ENCODE data around the gene CXCL13.

The CXCL13 gene

GRCh38 chr4:77582156-77582555 lies 23.5 kb upstream of the CXCL13 start:
- DNase-seq (ENCODE audit: extremely low spot score): no peak
- POLR2A ChIA-PET: no interaction called here
- TF ChIP-seq L3MBTL2 (conservative IDR thresholded peaks at IDR 0.05): no peak
- TF ChIP-seq PKNOX1 (IDR thresholded peaks at IDR 0.05): no peak
- TF ChIP-seq HDGF (IDR thresholded peaks at IDR 0.05; ENCODE audit: borderline replicate concordance): no peak
- TF ChIP-seq SP1 (IDR thresholded peaks at IDR 0.05): no peak
- no peak for TF ChIP-seq FOXM1 (IDR thresholded peaks at IDR 0.05; ENCODE audit: borderline replicate concordance)
- no peak for TF ChIP-seq CTBP1 (IDR thresholded peaks at IDR 0.05; ENCODE audit: borderline replicate concordance)
- TF ChIP-seq LEF1 (IDR thresholded peaks at IDR 0.05; ENCODE audit: borderline replicate concordance): no peak
- no peak for TF ChIP-seq NFRKB (IDR thresholded peaks at IDR 0.05)
- TF ChIP-seq FOXA1 (IDR thresholded peaks at IDR 0.05): no peak
- no peak for TF ChIP-seq BHLHE40 (IDR thresholded peaks at IDR 0.05; ENCODE audit: borderline replicate concordance)
- TF ChIP-seq TARDBP (IDR thresholded peaks at IDR 0.05): no peak
- no peak for TF ChIP-seq FOXK2 (IDR thresholded peaks at IDR 0.05)
- TF ChIP-seq SUZ12 (IDR thresholded peaks at IDR 0.05): no peak
- no peak for TF ChIP-seq ZNF384 (IDR thresholded peaks at IDR 0.05)
- no peak for TF ChIP-seq ARNT (IDR thresholded peaks at IDR 0.05)
- TF ChIP-seq ELF4 (IDR thresholded peaks at IDR 0.05): no peak
- CTCF ChIA-PET: no interaction called here

- ChIA-PET POLR2A (no interaction called here), CTCF (no interaction called here)
- no peak for DNase-seq (ENCODE audit: extremely low spot score)
- no peak for TF ChIP-seq CTBP1 (IDR thresholded peaks at IDR 0.05; ENCODE audit: borderline replicate concordance)
- TF ChIP-seq SP1 (IDR thresholded peaks at IDR 0.05): no peak
- no peak for TF ChIP-seq PKNOX1 (IDR thresholded peaks at IDR 0.05)
- TF ChIP-seq ARNT (IDR thresholded peaks at IDR 0.05): no peak
- no peak for TF ChIP-seq HDGF (IDR thresholded peaks at IDR 0.05; ENCODE audit: borderline replicate concordance)
Observed at GRCh38 chr4:77582711-77583110, 22.9 kb upstream of the CXCL13 start.

GRCh38 chr4:77586951-77587383 lies 18.7 kb upstream of the CXCL13 start:
- CTCF ChIA-PET: no interaction called here

GRCh38 chr4:77590482-77590881 lies 15.1 kb upstream of the CXCL13 start:
- no peak for DNase-seq (ENCODE audit: extremely low spot score)
- CTCF ChIA-PET: no interaction called here
- POLR2A ChIA-PET: no interaction called here
- TF ChIP-seq HDGF (IDR thresholded peaks at IDR 0.05; ENCODE audit: borderline replicate concordance): no peak
- TF ChIP-seq FOXM1 (IDR thresholded peaks at IDR 0.05; ENCODE audit: borderline replicate concordance): no peak
- no peak for TF ChIP-seq ZNF384 (IDR thresholded peaks at IDR 0.05)
- TF ChIP-seq NFRKB (IDR thresholded peaks at IDR 0.05): no peak
- no peak for TF ChIP-seq TARDBP (IDR thresholded peaks at IDR 0.05)
- no peak for TF ChIP-seq BHLHE40 (IDR thresholded peaks at IDR 0.05; ENCODE audit: borderline replicate concordance)
- TF ChIP-seq CTBP1 (IDR thresholded peaks at IDR 0.05; ENCODE audit: borderline replicate concordance): no peak
- TF ChIP-seq ELF4 (IDR thresholded peaks at IDR 0.05): no peak
- no peak for TF ChIP-seq SP1 (IDR thresholded peaks at IDR 0.05)
- no peak for TF ChIP-seq SUZ12 (IDR thresholded peaks at IDR 0.05)
- TF ChIP-seq ARNT (IDR thresholded peaks at IDR 0.05): no peak
- TF ChIP-seq L3MBTL2 (conservative IDR thresholded peaks at IDR 0.05): no peak
- no peak for TF ChIP-seq PKNOX1 (IDR thresholded peaks at IDR 0.05)
- TF ChIP-seq FOXK2 (IDR thresholded peaks at IDR 0.05): no peak
- no peak for TF ChIP-seq LEF1 (IDR thresholded peaks at IDR 0.05; ENCODE audit: borderline replicate concordance)
- no peak for TF ChIP-seq FOXA1 (IDR thresholded peaks at IDR 0.05)

More at GRCh38 chr4:77586951-77587383, 18.7 kb upstream of the CXCL13 start:
- no peak for DNase-seq (ENCODE audit: extremely low spot score)
- POLR2A ChIA-PET: no interaction called here
- no peak for TF ChIP-seq ZNF384 (IDR thresholded peaks at IDR 0.05)
- no peak for TF ChIP-seq CTBP1 (IDR thresholded peaks at IDR 0.05; ENCODE audit: borderline replicate concordance)
- no peak for TF ChIP-seq FOXK2 (IDR thresholded peaks at IDR 0.05)
- TF ChIP-seq BHLHE40 (IDR thresholded peaks at IDR 0.05; ENCODE audit: borderline replicate concordance): no peak
- no peak for TF ChIP-seq L3MBTL2 (conservative IDR thresholded peaks at IDR 0.05)
- no peak for TF ChIP-seq ELF4 (IDR thresholded peaks at IDR 0.05)
- TF ChIP-seq ARNT (IDR thresholded peaks at IDR 0.05): no peak
- TF ChIP-seq SP1 (IDR thresholded peaks at IDR 0.05): no peak
- no peak for TF ChIP-seq LEF1 (IDR thresholded peaks at IDR 0.05; ENCODE audit: borderline replicate concordance)
- no peak for TF ChIP-seq FOXA1 (IDR thresholded peaks at IDR 0.05)
- no peak for TF ChIP-seq NFRKB (IDR thresholded peaks at IDR 0.05)
- TF ChIP-seq PKNOX1 (IDR thresholded peaks at IDR 0.05): no peak
- TF ChIP-seq TARDBP (IDR thresholded peaks at IDR 0.05): no peak

- CTCF ChIA-PET: interaction anchor here (2.2 kb wide), 1 partner anchor 9 kb away, joined by 6 read pairs; no protein-coding TSS in a partner anchor
- POLR2A ChIA-PET: no interaction called here
- TF ChIP-seq CTBP1 (IDR thresholded peaks at IDR 0.05; ENCODE audit: borderline replicate concordance) (no peak), ELF4 (IDR thresholded peaks at IDR 0.05) (no peak), NFRKB (IDR thresholded peaks at IDR 0.05) (no peak), PKNOX1 (IDR thresholded peaks at IDR 0.05) (no peak), FOXM1 (IDR thresholded peaks at IDR 0.05; ENCODE audit: borderline replicate concordance) (no peak), SUZ12 (IDR thresholded peaks at IDR 0.05) (no peak), ARNT (IDR thresholded peaks at IDR 0.05) (no peak), L3MBTL2 (conservative IDR thresholded peaks at IDR 0.05) (no peak)
- no peak for DNase-seq (ENCODE audit: extremely low spot score)
Observed at GRCh38 chr4:77591532-77591931, 14.1 kb upstream of the CXCL13 start.

All from HEK293T (cell line).